Activated CD4-positive, alpha-beta T cell treated with anti-CD3 and anti-CD28 coated beads, Interleukin-2, Interleukin-6, amounts not matched to agents 100 ng/mL and 50 ng/mL, durations not matched to agents 16 hours and 8 hours (primary cell): ENCODE results near the gene GEMIN7.
A peak's percentile ranks its signal among the peaks of the same experiment; 100 is the strongest.

Source experiments
- DNase-seq: peaks from one replicate; pipeline ENCODE4 v3.0.0-alpha.2; 2020

GEMIN7 gene

DNA sequence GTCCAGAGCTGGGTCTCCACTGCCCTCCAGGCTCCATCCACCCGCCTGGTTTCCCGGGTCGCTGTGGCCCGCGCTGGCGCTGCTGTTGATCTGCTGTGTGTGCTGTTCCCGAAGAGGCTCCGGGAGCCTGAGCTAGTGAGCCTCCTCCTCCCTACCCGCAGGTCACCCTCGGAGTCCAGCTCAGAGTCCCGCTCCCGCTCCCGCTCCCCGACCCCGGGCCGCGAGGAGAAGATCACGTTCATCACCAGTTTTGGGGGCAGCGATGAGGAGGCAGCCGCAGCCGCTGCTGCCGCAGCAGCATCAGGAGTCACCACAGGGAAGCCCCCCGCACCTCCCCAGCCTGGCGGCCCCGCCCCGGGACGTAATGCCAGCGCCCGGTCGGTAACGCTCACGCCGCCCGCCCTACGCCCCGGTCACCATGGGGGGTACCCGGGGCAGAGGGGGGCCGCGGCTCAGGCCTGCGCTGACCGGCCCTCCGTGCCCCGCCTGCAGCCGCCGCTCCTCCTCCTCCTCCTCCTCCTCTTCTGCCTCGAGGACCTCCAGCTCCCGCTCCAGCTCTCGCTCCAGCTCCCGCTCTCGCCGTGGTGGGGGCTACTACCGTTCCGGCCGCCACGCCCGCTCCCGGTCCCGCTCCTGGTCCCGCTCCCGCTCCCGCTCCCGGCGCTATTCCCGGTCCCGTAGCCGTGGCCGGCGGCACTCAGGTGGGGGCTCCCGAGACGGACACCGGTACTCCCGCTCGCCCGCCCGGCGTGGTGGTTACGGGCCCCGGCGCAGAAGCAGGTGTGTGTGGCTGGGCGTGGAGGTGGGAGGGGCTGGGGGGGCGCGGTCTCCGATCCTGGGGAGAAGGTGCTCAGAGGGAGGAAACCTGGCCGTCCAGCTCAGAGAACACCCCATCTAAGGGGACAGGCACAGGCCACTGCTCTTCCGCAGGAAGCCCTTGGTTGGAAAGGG is 14.9 kb upstream of the GEMIN7 start:
- DNase-seq, result no peak

DNA sequence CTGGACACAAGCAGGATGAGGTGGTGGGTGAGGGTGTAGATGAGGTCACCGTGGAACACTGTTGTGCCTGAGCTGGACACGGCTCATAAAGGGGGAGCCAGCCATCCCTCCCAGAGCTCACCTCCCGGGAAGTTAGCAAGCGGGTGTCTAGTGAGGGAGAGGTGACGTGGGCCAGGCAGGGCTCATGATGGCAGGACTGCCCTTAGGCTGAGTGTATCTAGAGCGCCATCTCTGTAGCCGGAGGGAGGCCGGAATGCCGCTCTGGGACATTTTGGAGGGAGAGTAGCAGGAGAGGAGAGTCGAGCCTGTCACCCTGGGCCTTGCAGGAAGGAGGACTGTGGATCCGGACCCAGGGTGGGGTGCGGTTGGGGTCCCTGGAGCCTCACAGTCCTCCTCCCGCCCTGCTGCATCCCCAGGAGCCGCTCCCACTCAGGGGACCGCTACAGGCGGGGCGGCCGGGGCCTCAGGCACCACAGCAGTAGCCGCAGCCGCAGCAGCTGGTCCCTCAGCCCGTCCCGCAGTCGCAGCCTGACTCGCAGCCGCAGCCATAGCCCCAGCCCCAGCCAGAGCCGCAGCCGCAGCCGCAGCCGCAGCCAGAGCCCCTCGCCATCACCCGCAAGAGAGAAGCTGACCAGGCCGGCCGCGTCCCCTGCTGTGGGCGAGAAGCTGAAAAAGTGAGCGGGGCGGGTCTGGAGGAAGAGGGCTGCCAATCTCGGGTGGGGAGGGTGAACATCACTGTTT is 12.0 kb upstream of the GEMIN7 start:
- DNase-seq, result no peak

DNA sequence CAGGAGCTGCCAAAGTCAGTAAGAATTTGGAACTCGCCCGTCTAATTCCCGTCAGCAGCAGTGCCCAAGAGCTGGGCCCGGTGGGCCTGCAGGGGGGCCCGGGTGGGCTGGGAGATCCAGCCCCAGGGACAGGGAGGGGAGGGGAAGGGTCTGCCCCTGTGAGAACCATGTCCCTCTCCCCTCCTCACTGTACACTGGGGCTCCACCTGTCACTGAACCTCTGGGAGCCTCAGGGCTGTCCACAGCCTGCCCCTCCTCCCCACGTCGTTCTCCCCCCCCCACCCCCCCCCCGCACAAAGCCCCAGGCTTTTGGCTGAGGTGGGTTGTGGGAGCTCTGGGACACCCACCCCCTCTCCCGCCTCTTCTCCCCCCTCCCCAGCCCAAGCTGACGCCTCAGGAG is 11.0 kb upstream of the GEMIN7 start:
- no peak for DNase-seq

DNA sequence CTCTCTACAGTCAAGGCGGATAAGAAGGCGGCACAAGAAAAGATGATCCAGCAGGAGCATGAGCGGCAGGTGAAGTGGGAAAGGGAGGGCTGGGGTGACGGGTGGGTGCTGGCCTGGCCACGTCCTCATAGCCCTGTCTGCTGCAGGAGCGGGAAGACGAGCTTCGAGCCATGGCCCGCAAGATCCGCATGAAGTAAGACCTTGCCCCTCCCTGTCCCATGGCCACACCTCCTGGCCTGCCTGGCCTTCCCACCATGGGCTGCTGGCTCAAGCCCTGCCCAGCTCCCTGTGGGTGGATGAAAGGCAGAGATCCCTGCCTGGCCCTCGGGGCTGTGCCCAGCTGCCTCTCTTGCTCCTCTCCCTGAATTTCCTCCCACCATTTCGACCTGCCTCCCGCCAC is 10.0 kb upstream of the GEMIN7 start:
- DNase-seq, result no peak

DNA sequence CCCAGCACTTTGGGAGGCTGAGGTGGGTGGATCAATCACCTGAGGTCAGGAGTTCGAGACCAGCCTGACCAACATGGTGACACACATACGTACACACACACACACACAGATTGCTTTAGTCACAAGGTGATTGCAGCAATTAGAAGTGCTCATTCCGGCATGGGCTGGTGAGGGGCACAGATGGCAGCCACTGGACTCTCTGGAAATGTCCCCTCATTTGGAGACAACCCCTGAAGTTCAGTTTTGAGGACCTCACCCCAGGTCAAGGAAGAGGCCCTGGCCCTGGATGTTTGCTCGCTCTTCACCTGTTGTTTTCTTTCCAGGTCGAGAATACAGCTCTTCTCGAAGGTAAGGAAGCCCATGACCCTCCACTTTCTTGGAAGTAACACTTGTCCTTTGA is 8.8 kb upstream of the GEMIN7 start:
- no peak for DNase-seq

DNA sequence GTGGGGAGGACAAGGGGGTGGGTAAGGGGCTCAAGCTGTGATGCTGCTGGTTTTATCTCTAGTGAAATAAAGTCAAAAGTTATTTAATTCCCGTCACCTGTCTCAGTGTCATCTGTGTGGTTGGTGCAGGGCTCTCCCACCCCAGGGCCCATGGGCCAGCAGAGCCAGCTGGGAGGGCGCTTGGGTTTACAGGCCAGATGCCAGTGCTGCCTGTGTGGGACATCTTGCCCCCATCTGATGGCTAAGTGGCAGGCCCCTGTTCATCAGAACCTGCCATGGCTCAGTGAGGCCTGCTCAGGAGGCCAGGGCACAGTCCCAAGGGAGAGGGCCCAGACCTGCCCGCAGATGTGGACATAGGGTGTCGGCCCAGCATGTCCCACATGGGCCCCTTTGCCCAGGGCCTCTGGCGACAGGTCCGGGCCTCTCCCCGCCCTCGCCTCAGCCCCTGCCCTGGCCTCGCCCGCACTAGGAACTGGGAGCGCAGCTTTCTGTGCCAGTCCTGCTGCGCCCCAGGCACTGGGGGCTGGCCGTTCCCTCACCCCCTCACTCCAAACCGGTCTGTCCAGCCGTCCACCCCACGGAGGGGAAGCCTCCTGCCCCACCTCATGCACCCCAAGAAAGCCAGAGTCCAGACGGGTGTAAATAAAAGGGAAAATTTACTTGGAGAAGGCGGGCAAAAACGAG is 8.1 kb upstream of the GEMIN7 start:
- no peak for DNase-seq

DNA sequence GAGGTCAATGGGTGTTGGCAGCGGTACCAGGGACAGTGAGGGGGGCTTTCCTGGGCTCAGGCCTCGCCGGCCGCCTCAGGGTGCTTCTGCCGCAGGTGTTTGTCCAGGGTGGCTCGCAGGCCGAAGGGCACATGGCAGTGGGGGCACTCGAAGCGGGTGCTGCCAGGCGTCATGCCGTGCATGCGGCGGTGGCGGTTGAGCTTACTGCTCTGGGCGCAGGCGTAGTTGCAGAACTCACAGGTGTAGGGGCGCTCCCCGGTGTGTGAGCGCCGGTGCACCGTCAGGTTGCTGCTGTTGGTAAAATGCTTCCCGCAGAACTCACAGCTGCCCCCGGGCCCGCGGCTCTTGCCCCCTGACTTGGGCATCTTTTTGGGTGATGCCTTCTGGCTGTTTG is 7.5 kb upstream of the GEMIN7 start:
- DNase-seq, result no peak

DNA sequence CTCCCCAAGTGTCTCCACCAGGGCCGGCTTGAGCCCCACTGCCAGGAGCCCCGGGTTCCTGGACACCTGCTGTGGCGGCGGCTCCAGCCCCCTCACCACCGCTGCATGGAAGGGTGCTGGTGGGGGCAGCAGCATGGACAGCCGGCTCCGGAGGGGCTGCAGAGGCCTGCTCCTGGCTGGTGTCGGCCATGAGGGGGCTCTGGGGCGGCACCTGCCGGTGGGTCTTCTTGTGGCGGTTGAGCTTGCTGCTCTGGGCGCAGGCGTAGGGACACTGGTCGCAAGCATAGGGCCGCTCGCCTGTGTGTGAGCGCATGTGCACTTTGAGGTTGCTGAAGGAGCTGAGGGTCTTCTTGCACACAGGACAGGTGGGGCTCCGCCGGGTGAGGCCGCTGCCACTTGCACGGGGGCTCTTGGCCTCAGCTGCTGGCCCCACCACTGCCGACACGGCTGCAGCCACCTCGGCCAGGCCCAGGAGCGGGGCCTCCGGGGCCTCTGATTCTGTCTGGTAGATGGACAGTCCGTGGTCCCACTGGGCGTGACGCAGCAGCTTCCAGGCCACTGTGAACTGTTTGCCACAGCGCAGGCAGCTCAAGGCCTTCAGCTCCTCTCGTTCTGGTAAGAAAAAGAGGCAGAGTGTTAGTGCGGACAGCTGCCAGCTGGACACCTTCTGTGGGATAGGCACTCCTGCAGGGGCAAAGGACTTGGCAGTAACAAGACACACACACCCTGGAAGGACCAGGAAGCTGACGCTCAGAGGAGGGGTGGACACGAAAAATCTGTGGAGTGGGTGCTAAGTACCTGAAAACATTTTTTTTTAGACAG is 6.9 kb upstream of the GEMIN7 start:
- no peak for DNase-seq

DNA sequence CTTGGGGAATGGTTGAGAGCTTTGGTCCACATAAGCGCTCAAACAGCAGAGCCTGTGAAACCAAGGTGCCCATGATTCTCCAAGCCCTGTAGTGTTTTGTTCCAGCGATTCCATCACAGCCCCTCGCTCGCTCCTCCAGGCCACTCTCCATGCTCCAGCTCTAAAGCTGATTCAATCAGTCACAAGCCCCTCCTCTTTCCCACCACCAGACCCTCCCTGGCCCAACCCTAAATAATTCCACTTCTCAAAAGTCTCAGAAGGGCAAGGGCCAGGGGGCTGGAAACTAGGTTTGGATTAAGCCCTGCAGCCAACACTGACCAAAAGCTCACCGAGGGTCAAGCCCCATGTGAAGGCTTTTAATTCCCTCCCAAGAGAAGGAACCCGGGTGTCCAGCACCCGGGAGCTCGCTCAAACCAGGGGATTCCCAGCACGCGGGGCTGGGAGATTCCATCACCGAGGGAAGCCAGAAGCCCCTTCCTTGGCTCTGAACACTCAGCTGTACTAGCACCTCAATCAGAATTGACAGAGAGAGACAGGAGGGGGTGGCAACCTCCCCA is 4.2 kb upstream of the GEMIN7 start:
- DNase-seq, result no peak

DNA sequence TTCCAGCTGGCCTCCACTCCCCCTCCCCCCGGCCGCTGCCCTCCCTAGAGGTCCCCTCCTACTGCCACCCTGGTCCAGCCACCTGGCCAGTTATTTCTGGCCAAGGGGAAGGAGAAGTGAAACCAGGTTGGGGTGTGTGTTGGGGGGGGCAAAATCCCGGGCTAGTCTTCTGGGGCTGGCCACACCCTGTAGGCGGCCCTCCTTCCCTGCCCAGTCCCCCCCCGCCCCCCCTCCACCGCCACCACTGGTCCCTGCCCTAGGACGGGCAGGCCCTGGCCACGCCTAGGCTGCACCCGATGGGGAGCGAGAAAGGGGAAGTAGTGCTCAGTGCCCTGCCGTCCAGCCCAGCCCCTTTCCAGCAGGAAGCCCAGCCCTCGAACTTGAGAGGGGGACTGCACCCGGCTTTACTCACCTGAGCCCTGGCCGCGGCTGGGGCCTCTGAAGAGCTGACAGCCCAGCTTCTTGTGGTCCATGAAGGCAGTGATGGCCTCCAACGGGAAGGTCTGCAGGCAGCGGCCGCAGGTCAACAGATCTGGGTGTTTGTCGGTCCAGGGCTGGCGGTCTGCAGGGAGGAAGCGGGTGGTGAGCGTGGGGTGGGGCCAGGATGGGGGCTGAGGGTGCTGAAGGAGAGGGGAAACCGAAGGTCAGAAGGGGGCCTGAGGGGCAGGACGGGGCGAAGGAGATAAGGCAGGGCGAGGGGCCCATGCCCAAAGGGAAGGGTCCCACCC is 3.6 kb upstream of the GEMIN7 start:
- peak; percentile 69 for DNase-seq

DNA sequence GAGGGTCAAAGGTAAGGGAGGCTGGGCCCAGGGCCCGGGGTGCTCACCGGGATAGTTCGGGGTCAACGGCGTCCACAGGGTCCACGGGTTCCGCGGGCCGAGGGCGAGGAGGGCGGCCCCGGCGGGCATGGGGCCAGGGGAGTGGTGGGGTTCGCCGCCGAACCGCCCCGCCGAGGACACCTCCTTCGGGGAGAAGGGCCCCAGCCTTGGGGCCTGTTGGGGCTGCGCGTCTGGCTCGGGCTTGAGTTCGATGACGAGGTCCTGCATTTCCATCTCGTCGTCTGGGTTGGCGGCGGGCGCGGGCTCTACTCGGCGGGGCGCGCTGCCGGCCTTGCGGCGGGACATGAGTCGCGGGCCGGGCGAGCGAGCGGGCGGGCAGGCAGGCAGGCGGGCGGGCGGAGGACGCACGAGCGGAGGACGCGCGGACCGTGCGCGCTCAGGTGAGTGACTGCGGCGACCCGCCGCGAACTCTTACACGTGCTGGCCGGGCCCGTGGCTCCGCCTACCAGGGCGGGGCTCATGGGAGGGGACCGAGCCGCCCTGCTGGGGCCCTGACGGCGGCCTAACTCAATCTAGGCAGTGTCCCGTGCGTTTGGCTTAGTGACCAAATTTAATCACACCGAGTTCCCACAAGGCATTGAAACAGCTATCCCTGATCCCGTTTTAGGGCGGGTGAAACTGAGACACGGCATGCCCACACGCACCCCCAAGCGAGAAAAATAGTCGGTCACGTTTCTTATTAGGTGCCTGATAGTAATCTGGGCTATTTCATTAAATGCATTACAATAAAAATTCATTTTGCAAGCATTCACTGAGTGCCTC is 2.8 kb upstream of the GEMIN7 start, which contains the start of gene ZNF296:
ZNF296 (minus strand) TSS at position 450 of the 822 bp plus-strand sequence; CDS start at position 345, 105 bp downstream.
- DNase-seq, result peak; percentile 91

DNA sequence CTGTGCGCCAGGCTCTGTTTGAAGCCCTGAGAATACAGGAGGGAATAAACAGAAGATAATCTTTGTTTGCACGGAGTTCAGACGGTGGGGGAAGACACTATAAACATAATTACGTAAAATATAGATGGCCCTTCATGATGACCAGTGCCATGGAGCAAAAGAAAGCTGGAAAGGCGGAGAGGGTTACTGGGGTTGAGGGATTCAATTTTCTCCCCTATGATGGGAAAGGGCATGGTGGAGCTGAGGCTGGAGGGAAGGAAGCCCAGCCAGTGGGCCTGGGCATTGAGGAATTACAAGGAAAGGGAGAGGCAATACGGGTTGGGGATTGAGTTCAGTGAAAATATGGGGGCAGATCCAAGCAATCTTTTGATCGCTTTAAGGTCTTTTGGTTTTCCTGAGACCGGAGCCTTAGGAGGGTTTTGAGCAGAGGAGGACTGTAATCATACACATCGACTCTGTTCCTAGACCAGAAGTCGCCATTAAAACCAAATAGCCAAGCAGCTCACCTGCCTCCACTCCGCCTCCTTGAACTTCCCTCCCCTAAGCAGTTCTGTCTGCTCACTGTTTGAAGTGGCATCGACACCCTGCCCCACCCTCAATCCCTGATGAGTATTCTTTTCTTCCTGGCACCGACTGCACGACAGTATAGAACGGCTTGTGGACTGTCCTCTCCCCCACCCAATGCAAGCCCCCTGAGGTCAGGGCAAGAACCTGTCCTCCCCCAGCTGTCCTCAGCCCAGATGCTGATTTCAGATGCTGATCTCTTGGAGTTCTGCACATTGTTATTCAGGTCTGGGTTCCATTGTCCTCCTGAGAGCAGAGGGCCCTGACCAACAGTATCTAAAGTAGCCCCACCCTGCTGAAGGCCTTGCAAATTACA is 2.0 kb upstream of the GEMIN7 start:
- no peak for DNase-seq

DNA sequence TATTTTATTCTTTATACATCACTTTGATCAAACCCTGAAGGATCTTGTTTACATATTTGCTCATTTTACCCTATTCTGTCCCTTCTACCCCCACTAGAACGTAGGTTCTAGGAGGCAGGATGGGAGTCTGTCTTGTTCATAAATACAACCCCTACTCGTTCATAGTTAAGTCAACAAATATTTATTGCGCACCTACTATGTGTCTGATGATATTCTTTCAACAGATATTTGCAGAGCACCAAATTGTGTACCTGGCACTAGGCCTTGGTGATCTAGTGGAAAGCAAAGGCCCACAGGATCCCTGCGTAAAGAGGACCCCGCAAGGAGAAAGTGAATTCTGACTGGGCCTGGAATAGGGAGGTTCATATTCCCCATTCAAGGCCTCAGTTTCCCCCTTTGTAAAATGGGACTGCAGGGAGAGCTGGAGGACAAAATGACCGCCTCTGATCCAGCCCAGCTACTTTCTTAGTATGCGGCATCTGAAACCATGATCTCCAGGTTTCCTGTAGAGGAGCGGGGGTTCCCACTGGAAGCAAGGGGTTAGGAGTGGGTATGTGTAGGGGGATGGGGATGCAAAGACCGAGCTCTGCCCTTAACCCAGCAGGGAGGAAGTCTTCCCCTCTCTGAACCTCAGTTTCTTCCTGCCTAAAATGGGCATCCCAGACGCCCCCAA is 534 bp upstream of the GEMIN7 start:
- DNase-seq, result no peak

DNA sequence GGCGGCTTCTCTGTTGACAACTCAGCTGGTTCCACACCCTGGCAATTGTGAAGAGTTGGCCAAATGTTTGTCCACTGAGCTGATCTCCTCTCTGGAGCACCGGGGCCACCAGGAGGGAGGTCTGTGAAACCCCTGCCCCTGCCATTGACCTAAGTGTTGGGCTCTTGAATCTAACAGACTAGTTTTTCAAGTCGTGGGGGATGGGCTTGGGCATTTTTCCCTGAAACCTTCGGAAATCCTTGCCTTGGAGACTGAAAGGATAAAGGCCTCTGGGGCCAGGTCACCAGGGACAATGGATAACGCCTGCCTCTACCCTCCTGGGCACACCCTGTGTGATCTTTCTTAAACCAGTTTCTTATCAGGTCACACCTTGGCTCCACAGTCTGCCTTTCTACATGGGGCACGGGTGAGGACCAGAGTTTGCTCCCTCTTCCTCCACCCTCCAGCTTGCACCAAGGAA is 881 bp downstream of the GEMIN7 start:
- no peak for DNase-seq

DNA sequence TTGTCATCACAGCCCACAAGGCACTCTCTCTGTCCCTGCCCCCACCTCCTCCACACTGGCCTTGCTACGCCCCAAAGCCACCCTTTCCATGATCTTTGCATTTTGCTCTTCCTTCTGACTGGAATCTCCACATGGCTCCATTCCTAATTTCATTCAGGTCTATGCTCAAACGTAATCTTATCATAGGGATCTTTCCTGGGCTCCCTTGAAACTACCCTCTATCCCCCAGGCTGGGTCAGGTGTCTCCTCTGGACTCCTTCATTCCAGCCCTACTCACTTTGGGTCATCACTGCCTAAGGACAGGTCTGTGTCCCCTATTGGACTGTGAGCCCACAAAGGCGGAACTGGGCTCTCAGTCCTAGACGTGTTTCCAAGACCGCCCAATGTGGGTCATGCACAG is 3.1 kb downstream of the GEMIN7 start:
- no peak for DNase-seq

DNA sequence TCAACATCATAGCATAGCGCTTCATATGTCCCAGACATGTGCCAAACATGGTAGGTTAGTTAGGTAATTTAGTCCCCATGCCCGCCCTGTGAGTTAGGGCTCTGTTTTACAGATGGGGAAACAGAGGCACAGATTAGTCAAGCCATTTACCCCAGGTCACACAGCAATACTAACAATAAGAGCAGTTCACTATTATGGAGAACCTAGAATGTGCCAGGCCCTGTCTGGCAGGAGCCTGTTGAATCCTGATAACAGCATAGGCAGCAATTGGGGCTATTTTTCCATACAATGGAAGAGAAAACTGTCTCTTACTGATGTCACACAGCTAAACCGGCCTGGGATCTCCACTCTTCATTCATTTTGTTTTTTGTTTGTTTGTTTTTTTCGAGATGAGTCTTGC is 7.4 kb downstream of the GEMIN7 start:
- no peak for DNase-seq

DNA sequence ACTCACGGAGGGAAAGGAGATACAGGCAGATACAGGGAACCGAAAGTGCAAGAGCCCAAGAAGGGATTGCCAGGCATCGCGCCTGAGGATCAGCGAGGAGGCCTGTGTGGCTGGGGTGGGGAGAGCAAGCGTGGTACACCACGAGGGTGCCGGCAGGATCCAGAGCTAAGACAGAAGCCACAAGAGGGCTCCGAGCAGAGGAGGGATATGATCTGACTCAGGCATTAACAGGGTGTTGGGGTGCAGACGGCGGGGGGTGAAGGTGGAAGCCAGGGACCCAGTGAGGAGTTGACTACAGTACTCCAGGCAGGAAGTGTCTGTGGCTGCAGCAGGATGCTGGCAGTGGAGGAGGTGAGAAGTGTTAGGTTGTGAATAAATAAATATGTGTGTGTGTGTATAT is 8.5 kb downstream of the GEMIN7 start:
- peak; percentile 76 for DNase-seq

DNA sequence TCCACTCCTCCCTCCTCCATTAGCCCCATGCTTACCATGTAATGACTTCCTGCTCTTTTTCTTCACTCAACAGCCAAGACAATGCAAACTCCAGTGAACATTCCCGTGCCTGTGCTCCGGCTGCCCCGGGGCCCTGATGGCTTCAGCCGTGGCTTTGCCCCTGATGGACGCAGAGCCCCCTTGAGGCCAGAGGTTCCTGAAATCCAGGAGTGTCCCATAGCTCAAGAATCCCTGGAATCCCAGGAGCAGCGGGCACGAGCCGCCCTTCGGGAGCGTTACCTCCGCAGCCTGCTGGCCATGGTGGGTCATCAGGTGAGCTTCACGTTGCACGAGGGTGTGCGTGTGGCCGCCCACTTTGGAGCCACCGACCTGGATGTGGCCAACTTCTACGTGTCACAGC is 11.0 kb downstream of the GEMIN7 start:
- DNase-seq, result no peak

DNA sequence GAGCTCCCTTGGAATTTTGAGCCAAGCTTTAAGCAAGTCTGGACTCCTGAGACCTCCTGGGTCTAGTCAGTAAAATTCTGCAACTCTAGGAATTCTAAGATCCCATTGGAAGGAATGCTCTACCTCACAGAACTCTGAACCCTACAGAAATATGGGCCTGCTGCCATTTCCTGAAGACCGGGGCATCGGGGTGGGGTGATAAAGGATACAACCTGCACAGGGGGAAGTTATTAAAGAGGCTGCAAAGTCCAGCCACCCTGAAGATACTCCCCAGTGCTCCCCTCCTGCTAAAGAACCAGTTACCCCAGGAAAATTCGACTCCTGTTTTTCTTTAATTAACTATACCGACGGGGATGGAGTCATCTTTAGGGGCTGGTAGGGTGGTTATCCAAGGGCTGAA is 11.5 kb downstream of the GEMIN7 start:
- no peak for DNase-seq
